ENCODE data around the gene ARHGAP33.
A peak's percentile ranks its signal among the peaks of the same experiment; 100 is the strongest.

ARHGAP33 gene

GRCh38 chr19:35740423-35741202 is 34.8 kb upstream of the ARHGAP33 start:
- peak; percentile 97 for DNase-seq

- DNase-seq: no peak
These were observed 34.2 kb upstream of the ARHGAP33 start for GRCh38 chr19:35741203-35741515.

GRCh38 chr19:35742121-35742724 is 33.1 kb upstream of the ARHGAP33 start, which contains the start of gene IGFLR1:
Gene IGFLR1 (minus strand): TSS chr19:35742452. CDS start chr19:35741180, 1,272 bp downstream.
- DNase-seq: no peak

- DNase-seq: no peak
These were observed 31.5 kb upstream of the ARHGAP33 start for GRCh38 chr19:35743640-35744429.

- DNase-seq: peak; percentile 96
These were observed 30.7 kb upstream of the ARHGAP33 start for GRCh38 chr19:35744430-35745327.

- DNase-seq: peak; percentile 99
These were observed 29.9 kb upstream of the ARHGAP33 start, which contains the start of the genes PSENEN and U2AF1L4 for GRCh38 chr19:35745328-35746086. Gene PSENEN (plus strand): TSS chr19:35745651. CDS start chr19:35745931, 280 bp downstream. Gene U2AF1L4 (minus strand): TSS chr19:35745418. CDS start chr19:35745391, 27 bp downstream.

- no peak for DNase-seq
These were observed 29.3 kb upstream of the ARHGAP33 start for GRCh38 chr19:35746087-35746462.

GRCh38 chr19:35746531-35746930 is 28.8 kb upstream of the ARHGAP33 start:
- DNase-seq: no peak

- peak; percentile 99 for DNase-seq
These were observed 27.0 kb upstream of the ARHGAP33 start, which contains the start of gene LIN37 for GRCh38 chr19:35748106-35749020. Gene LIN37 (plus strand): TSS chr19:35748576. CDS start chr19:35748725, 149 bp downstream.

GRCh38 chr19:35750167-35750566 is 25.2 kb upstream of the ARHGAP33 start:
- no peak for DNase-seq

- no peak for DNase-seq
These were observed 23.3 kb upstream of the ARHGAP33 start for GRCh38 chr19:35751839-35752745.

- DNase-seq: no peak
These were observed 22.5 kb upstream of the ARHGAP33 start for GRCh38 chr19:35752746-35753350.

- DNase-seq: no peak
These were observed 21.6 kb upstream of the ARHGAP33 start for GRCh38 chr19:35753634-35754369.

GRCh38 chr19:35754370-35755130 is 20.8 kb upstream of the ARHGAP33 start:
- DNase-seq: no peak

- no peak for DNase-seq
These were observed 20.2 kb upstream of the ARHGAP33 start for GRCh38 chr19:35755131-35755549.

GRCh38 chr19:35755550-35756376 is 19.6 kb upstream of the ARHGAP33 start:
- peak; percentile 65 for DNase-seq
